Activated B cell treated with CpG ODN at 0.5 μM for 24 hours (primary cell): ENCODE data around the gene GGA2. TPM values are rescaled to one million over a fixed set of nuclear protein-coding genes. Genes with fewer than 3 reads are reported as not detected.
A peak's percentile ranks its signal among the peaks of the same experiment; 100 is the strongest.

Experiments
- ATAC-seq: fragments of 200-7000 bp; cut with Tn5 transposase; one replicate; pipeline ENCODE4 v1.10.0; 2021; ENCODE audit warnings: low read depth, mild to moderate bottlenecking, moderate library complexity
- CTCF ChIA-PET: fragments of 350-600 bp; sonication (Branson Sonifier 250); formaldehyde crosslinking; loops from one replicate; lab custom pipeline; 2021; ENCODE audit warnings: antibody characterized with exemption; lab: Charles Lee
- POLR2A ChIA-PET: fragments of 350-600 bp; sonication (Branson Sonifier 250); formaldehyde crosslinking; loops from one replicate; lab custom pipeline; 2021; ENCODE audit warnings: antibody characterized with exemption; lab: Charles Lee
- DNase-seq: peaks from one replicate; pipeline ENCODE4 v3.0.0; 2022
- H3K27ac Mint-ChIP-seq: one replicate; pipeline ENCODE4 v1.8.0; 2020; ENCODE audit warnings: mixed read lengths
- H3K27me3 Mint-ChIP-seq: one replicate; pipeline ENCODE4 v1.8.0; 2021; ENCODE audit warnings: mixed read lengths
- H3K36me3 Mint-ChIP-seq: one replicate; pipeline ENCODE4 v1.8.0; 2021; ENCODE audit warnings: low read depth, mixed read lengths
- H3K4me1 Mint-ChIP-seq: one replicate; pipeline ENCODE4 v1.8.0; 2021; ENCODE audit warnings: mixed read lengths
- H3K4me3 Mint-ChIP-seq: one replicate; pipeline ENCODE4 v1.8.0; 2020; ENCODE audit warnings: mild to moderate bottlenecking, mixed read lengths
- H3K9me3 Mint-ChIP-seq: one replicate; pipeline ENCODE4 v1.8.0; 2020; ENCODE audit warnings: mixed read lengths
- intact Hi-C: fragments of 100-400 bp; cut with micrococcal nuclease; formaldehyde crosslinking; loops from one replicate; pipeline ENCODE4 v1.15.1; 2024
- total RNA-seq: library from RNA; stranded (reverse); gene quantifications from 2 replicates; pipeline ENCODE4 v1.2.3, GENCODE V29; 2022
- TF ChIP-seq, protein P1 (sequence below): fragments of 200-600 bp; IDR thresholded peaks from one replicate; pipeline ENCODE4 v1.8.0; 2022; ENCODE audit warnings: antibody characterized with exemption, mild to moderate bottlenecking

GGA2 gene
- total RNA-seq, 1 donor from 2014 or later: 281 TPM

DNA sequence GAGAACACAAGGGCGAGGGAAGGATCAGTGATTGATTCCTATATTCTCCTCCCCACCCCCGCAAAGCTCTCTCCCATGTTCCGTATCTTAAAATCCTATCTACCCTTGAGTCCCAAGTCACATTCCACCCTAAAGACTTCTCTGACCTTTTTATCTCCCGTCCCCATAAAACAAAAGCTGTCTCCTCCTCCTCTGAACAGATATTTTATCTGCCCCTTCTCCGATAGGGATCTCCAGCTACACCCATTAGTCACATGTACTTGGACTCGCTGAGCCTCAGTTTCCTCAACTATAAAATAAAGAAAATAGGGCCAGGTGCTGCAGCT is 12.8 kb downstream of the GGA2 start:
- ATAC-seq (no peak), DNase-seq (no peak)
- peaks cover 74% of the 10 kb centered on the region for H3K4me1 Mint-ChIP-seq
- TF ChIP-seq, protein P1, sequence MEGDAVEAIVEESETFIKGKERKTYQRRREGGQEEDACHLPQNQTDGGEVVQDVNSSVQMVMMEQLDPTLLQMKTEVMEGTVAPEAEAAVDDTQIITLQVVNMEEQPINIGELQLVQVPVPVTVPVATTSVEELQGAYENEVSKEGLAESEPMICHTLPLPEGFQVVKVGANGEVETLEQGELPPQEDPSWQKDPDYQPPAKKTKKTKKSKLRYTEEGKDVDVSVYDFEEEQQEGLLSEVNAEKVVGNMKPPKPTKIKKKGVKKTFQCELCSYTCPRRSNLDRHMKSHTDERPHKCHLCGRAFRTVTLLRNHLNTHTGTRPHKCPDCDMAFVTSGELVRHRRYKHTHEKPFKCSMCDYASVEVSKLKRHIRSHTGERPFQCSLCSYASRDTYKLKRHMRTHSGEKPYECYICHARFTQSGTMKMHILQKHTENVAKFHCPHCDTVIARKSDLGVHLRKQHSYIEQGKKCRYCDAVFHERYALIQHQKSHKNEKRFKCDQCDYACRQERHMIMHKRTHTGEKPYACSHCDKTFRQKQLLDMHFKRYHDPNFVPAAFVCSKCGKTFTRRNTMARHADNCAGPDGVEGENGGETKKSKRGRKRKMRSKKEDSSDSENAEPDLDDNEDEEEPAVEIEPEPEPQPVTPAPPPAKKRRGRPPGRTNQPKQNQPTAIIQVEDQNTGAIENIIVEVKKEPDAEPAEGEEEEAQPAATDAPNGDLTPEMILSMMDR: no peak
- CTCF ChIA-PET: interaction anchor here (1.4 kb wide), 1 partner anchor 8 kb away, joined by 3 read pairs; no protein-coding TSS in a partner anchor
- H3K27ac Mint-ChIP-seq: peak overlapping the region; percentile 73
- peaks cover 83% of the 10 kb centered on the region for H3K36me3 Mint-ChIP-seq
- intact Hi-C loops: no loop called here
- POLR2A ChIA-PET: interaction anchor here (0.6 to 5.4 kb wide), 5 partner anchors 11 to 1042 kb away, joined by 3 to 55 read pairs (median 6); partner anchors contain the start of genes EARS2, GGA2, RBBP6 and UBFD1
- no peaks in the 10 kb centered on the region for H3K9me3 Mint-ChIP-seq
- no peak overlapping the region for H3K4me3 Mint-ChIP-seq
- H3K27me3 Mint-ChIP-seq: no peaks in the 10 kb centered on the region

DNA sequence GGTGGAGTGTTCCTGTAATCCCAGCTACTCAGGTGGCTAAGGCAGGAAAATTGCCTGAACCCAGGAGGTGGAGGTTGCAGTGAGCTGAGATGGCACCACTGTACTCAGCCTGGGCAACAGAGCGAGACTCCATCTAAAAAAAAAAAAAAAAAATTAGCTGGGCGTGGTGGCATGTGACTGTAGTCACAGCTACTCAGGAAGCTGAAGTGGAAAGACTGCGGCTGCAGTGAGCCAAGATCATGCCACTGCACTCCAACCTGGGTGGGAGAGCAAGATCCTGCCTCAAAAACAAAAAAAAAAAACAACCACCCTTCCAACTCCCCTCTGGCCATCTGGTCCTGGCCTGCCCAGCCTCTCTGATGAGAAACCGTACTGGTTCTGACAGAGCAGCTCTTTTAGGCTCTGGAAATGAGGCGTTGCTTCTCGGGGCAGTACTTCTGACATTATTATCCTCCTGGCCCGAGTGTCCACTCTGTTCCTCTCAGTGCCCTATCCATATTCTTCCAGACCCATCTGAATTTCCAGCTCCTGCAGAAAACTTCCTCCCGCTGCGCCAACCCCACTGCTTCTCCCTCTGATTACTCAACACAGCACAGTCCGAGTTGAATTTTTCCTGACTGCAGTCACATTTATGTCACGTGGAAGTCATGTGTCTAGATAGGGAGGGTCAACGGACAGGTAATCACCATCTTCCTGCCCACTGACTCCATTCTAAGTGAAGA is 13.3 kb downstream of the GGA2 start:
- TF ChIP-seq, protein P1: no peak
- Mint-ChIP-seq H3K4me1 (peaks cover 69% of the 10 kb centered on the region), H3K36me3 (peaks cover 83% of the 10 kb centered on the region), H3K27ac (peak overlapping the region; percentile 73), H3K9me3 (no peaks in the 10 kb centered on the region), H3K4me3 (peak overlapping the region; percentile 28), H3K27me3 (no peaks in the 10 kb centered on the region)
- ChIA-PET POLR2A (interaction anchor here (0.6 to 5.4 kb wide), 9 partner anchors 11 to 1044 kb away, joined by 3 to 55 read pairs (median 6); partner anchors contain the start of genes EARS2, GGA2 and UBFD1), CTCF (interaction anchor here (1.4 kb wide), 1 partner anchor 9 kb away, joined by 3 read pairs; no protein-coding TSS in a partner anchor)
- DNase-seq: no peak
- intact Hi-C loops: no loop called here
- ATAC-seq: peak; percentile 88

DNA sequence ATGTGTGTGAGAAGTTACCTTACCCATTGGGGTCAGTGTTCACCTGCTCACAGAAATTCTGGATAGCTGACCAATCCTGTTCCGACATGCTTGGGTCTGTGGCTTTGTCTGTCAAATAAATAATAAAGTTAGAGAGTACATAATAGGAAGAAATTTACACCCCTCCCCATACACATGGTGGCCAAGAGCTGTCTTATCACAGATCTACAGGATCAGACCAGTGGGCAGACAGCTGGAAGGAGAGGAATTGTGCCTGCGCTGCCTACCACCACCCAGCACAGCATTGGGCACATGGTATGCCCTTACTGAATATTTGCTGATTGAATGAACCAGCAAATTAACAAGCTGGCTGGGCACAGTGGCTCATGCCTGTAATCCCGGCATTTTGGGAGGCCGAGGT is 14.6 kb downstream of the GGA2 start:
- ChIA-PET CTCF (interaction anchor here (0.5 to 1.4 kb wide), 4 partner anchors 9 to 1912 kb away, joined by 3 to 4 read pairs (median 4); no protein-coding TSS in a partner anchor), POLR2A (interaction anchor here (0.6 to 5.4 kb wide), 6 partner anchors 9 to 383 kb away, joined by 4 to 55 read pairs (median 6); partner anchors contain the start of gene GGA2)
- Mint-ChIP-seq H3K4me3 (no peak overlapping the region), H3K4me1 (peaks cover 56% of the 10 kb centered on the region), H3K27me3 (no peaks in the 10 kb centered on the region), H3K36me3 (peaks cover 82% of the 10 kb centered on the region), H3K9me3 (no peaks in the 10 kb centered on the region), H3K27ac (peak overlapping the region; percentile 73)
- DNase-seq: no peak
- ATAC-seq: no peak
- intact Hi-C loops: no loop called here
- TF ChIP-seq, protein P1: no peak

DNA sequence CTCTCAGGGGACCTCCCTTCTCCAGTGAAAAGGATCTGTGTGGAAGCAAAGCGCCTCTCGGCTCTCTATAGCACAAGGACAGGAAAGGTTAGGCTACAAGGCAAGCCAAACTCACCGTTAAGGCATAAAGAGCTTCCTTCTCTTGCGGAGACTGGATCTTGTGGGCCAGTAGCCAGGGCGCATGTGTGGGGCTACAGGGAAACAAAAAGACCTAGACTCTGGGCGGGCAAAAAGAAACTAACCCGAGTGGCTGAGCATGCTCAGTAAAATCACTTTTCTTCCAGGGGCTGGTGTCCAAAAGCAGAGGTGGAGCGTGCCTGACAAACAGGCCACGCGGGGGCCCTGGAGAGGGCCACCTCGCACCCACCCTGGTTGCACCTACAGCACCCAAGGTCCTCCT is 16.1 kb downstream of the GGA2 start:
- Mint-ChIP-seq H3K4me3 (no peak overlapping the region), H3K27me3 (no peaks in the 10 kb centered on the region), H3K27ac (peak overlapping the region; percentile 61), H3K4me1 (peaks cover 41% of the 10 kb centered on the region), H3K36me3 (peaks cover 85% of the 10 kb centered on the region), H3K9me3 (no peaks in the 10 kb centered on the region)
- TF ChIP-seq, protein P1: no peak
- ChIA-PET CTCF (no interaction called here), POLR2A (no interaction called here)
- intact Hi-C loops: no loop called here
- ATAC-seq (no peak), DNase-seq (no peak)
